Subcutaneous adipose tissue (tissue), 4 donors: ENCODE measurements around the gene IZUMO1. TPM values are rescaled to one million over a fixed set of nuclear protein-coding genes. Genes with fewer than 3 reads are reported as not detected.

Experiments used
- small RNA-seq: library from RNA; depleted of rRNA; stranded (forward); fragments of <200 nt; gene quantifications from one replicate; pipeline ENCODE3, GENCODE V24; 2016
- total RNA-seq, 4 donors: library from RNA; depleted of rRNA; stranded (reverse); fragments of >200 nt; gene quantifications; one replicate each; pipeline ENCODE4 v1.1.0, GENCODE V29; 2016
- TF ChIP-seq, protein P1 (sequence below): fragments of 450-650 bp; IDR thresholded peaks from one replicate; pipeline ENCODE4 v1.5.1; 2016; ENCODE audit warnings: low read depth, mild to moderate bottlenecking, control low read depth, antibody characterized with exemption, moderate library complexity

IZUMO1 gene
- total RNA-seq, 4 donors from 2014 or later = 0.75 TPM; not detected in 3

DNA sequence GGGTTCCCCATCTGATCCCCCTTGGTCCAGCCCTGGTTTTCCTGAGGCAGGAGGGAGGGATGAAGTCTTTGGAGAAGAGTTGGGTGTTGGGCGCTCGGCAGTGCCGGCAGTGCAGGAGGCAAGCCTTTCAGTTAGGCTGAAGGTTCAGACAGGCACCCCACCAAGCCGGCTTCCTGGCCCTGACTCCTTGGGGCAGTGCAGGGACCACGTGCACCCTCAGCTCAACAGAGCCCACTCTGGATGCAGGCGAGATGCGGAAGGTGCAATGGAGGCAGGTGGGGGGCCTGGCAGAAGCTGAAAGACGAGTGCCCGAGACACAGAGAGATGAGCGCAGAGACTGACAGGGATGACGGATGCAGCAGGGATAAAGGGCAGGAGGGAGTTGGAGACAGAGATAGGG lies 38.2 kb downstream of the IZUMO1 start:
- TF ChIP-seq, protein P1, sequence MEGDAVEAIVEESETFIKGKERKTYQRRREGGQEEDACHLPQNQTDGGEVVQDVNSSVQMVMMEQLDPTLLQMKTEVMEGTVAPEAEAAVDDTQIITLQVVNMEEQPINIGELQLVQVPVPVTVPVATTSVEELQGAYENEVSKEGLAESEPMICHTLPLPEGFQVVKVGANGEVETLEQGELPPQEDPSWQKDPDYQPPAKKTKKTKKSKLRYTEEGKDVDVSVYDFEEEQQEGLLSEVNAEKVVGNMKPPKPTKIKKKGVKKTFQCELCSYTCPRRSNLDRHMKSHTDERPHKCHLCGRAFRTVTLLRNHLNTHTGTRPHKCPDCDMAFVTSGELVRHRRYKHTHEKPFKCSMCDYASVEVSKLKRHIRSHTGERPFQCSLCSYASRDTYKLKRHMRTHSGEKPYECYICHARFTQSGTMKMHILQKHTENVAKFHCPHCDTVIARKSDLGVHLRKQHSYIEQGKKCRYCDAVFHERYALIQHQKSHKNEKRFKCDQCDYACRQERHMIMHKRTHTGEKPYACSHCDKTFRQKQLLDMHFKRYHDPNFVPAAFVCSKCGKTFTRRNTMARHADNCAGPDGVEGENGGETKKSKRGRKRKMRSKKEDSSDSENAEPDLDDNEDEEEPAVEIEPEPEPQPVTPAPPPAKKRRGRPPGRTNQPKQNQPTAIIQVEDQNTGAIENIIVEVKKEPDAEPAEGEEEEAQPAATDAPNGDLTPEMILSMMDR = no peak

DNA sequence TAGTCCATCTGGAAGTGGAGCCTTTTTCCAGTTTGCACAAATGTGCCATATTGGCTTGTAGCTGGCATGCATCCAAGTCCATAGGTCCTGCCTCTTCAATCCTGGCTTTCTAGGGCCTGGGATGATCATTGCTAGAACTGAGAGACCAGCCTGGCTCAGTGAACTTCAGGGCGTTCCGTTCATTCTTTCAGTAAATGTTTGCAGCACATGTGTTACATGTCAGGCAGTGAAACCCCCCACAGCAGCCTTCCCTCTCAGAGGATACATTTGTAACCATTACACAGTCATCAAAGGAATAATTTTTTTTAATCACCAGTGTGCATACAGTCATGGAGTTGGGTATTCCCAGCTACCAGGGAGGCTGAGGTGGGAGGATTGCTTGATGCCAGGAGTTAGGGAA lies 41.3 kb downstream of the IZUMO1 start:
- TF ChIP-seq, protein P1 = no peak

DNA sequence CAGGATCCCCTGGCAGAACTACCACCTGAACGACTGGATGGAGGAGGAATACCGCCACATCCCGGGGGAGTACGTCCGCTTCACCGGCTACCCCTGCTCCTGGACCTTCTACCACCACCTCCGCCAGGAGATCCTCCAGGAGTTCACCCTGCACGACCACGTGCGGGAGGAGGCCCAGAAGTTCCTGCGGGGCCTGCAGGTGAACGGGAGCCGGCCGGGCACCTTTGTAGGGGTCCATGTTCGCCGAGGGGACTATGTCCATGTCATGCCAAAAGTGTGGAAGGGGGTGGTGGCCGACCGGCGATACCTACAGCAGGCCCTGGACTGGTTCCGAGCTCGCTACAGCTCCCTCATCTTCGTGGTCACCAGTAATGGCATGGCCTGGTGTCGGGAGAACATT lies 43.4 kb downstream of the IZUMO1 start:
- TF ChIP-seq, protein P1 = no peak

DNA sequence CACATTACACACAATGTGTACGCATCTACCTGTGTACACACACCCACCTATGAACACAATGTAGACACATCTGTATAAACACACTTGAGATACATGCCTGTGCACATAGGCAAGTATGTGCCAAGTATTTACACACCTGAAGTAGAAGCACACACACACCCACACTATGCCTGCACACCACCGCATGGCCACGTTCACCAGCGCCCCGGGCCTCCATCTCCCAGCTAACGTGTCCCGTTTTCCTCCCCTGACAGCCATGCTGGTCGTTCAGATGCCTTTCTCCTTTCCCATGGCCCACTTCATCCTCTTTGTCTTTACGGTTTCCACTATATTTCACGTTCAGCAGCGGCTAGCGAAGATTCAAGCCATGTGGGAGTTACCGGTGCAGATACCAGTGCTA lies 44.0 kb downstream of the IZUMO1 start:
- TF ChIP-seq, protein P1 = no peak

DNA sequence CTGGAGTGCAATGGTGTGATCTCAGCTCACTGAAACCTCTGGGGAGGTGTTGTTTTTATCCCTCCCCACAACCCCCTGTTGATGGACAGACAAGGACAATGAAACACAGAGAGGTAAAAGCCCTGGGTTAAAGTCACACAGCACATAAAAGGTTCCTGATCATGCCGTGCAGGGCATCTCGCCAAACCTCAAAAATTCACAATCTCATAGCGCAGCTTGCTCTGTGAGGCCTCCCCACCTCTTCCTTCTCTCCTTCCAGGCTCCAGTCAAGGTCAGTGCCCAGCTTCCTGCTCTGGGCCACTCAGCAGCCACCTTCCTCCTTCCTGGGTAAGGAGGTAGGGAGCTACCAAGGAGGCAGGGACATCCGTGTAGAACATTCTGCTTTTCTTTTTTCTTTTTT lies 48.7 kb downstream of the IZUMO1 start:
- TF ChIP-seq, protein P1 = no peak

DNA sequence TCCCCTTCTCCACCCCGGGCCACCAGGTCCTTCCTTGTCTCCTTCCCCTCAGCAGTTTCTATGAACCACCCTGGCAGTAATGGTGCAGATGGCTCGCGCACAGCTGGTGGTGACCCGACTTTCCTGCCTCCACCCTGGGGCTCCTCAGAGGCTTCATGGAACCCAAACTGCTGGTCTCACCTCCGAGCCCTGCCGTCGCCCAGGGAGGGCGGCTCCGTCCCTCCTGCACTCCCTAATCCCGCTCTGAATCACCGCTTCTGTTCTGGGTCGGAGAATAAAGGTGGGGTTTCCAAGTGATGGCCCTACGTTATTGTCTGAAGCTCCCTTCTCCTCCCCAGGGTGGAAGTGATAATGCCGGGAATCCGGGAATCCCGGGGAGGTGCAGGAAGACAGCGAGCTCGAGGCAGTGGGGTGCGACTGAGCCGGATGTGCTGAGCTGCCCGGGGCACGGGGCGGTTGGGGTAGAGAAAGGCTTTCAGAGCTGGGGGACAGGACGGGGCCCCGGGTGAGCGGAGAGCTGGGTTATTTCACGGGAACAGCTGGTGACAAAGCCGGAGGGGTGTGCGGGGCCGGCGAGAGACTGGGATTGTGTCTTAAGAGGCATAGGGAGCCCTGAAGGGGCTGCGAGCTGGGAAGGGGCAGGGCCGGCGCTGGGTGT lies 50.2 kb downstream of the IZUMO1 start:
- TF ChIP-seq, protein P1 = no peak

DNA sequence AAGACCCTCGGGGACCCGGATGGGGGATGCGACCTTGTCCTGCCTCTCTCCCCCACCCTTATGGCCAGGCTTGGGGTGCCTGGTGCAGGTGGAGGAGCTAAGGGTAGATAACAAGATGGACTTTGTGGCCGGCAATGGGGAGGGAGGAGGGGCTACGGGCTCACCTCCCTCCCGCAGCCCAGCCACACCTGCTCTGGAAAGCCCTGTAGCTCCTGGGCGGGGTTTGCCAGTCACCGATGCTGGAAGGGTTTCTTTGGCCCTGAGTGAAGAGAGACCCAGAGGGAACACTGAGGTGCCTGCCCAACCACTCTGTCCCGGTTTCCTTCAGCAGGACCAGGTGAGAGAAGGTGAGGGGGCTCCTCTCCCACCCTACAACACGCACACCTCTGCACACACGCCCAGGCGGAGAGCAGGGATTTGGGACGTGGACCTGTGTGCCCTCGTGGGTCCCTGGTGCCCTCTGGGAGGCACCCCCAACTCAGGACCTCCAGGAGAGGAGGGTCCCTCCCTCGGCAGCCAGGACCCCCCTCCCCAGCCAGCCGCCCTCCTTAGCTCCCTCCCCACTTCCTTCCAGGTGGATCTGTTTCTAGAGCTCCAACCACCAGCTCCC lies 50.9 kb downstream of the IZUMO1 start, which contains the start of gene FUT2:
Gene FUT2 (plus strand): TSS at position 229 of the 610 bp plus-strand sequence. CDS start 6,986 bp downstream, outside the sequence.
- TF ChIP-seq, protein P1 = no peak

Small RNA genes lying within 50 kb of the gene (small RNA-seq; reads per million reads assigned to genes)
- not detected for gene RNU6-317P

Other genes starting within 250 kb of the IZUMO1 start
- gene LMTK3, start 235.1 kb downstream of the IZUMO1 start, total RNA-seq = not detected
- gene SULT2B1, start 194.7 kb downstream of the IZUMO1 start, total RNA-seq = not detected
- not detected for gene SPACA4, start 140.2 kb downstream of the IZUMO1 start, total RNA-seq
- gene FAM83E, start 131.8 kb downstream of the IZUMO1 start, total RNA-seq = not detected
- gene RPL18, start 127.7 kb downstream of the IZUMO1 start, total RNA-seq = 1,000 to 10,000 TPM in 3 of 4 donors, 100 to 1,000 TPM in 1; 998 to 1,778 (median 1,670) TPM
- 10 to 100 TPM in 1 of 4 donors, 1 to 10 TPM in 3; 4.9 to 33.2 (median 9.1) TPM for gene SPHK2, start 127.4 kb downstream of the IZUMO1 start, total RNA-seq
- 10 to 100 TPM in 1 of 4 donors, 1 to 10 TPM in 2, under 1 TPM in 1; 0.33 to 18.6 (median 6.3) TPM for gene DBP, start 109.5 kb downstream of the IZUMO1 start, total RNA-seq
- gene CA11, start 100.7 kb downstream of the IZUMO1 start, total RNA-seq = 1 to 10 TPM in 2 of 4 donors, not detected in 2; 1.5 to 3.4 TPM
- 1 to 10 TPM in 1 of 4 donors, not detected in 3; 1.5 TPM for gene NTN5, start 73.9 kb downstream of the IZUMO1 start, total RNA-seq
- gene FUT2, start 50.9 kb downstream of the IZUMO1 start, total RNA-seq = not detected
- under 1 TPM in 1 of 4 donors, not detected in 3; 0.51 TPM for gene MAMSTR, start 27.2 kb downstream of the IZUMO1 start, total RNA-seq
- gene RASIP1, start 6.3 kb downstream of the IZUMO1 start, total RNA-seq = 10 to 100 TPM in 3 of 4 donors, 1 to 10 TPM in 1; 4.1 to 38.1 (median 11.5) TPM
- 1 to 10 TPM; 1.0 to 7.2 (median 4.4) TPM for gene FUT1, start 5.7 kb upstream of the IZUMO1 start, total RNA-seq
- gene FGF21, start 8.6 kb upstream of the IZUMO1 start, total RNA-seq = not detected
- 10 to 100 TPM; 25.4 to 71.6 (median 40.1) TPM for gene BCAT2, start 64.1 kb upstream of the IZUMO1 start, total RNA-seq
- gene HSD17B14, start 89.6 kb upstream of the IZUMO1 start, total RNA-seq = 10 to 100 TPM in 3 of 4 donors, 1 to 10 TPM in 1; 6.4 to 19.0 (median 13.8) TPM
- 10 to 100 TPM in 1 of 4 donors, 1 to 10 TPM in 3; 5.7 to 27.3 (median 8.5) TPM for gene PLEKHA4, start 121.7 kb upstream of the IZUMO1 start, total RNA-seq
- gene PPP1R15A, start 125.5 kb upstream of the IZUMO1 start, total RNA-seq = 10 to 100 TPM; 30.5 to 81.7 (median 48.3) TPM
- under 1 TPM in 1 of 4 donors, not detected in 3; 0.22 TPM for gene TULP2, start 151.8 kb upstream of the IZUMO1 start, total RNA-seq
- gene NUCB1, start 153.4 kb upstream of the IZUMO1 start, total RNA-seq = 100 to 1,000 TPM; 128 to 480 (median 313) TPM
- 1 to 10 TPM in 1 of 4 donors, not detected in 3; 1.1 TPM for gene DHDH, start 186.8 kb upstream of the IZUMO1 start, total RNA-seq
- gene BAX, start 208.0 kb upstream of the IZUMO1 start, total RNA-seq = 10 to 100 TPM; 21.0 to 37.2 (median 31.2) TPM
- gene FTL, start 218.4 kb upstream of the IZUMO1 start, total RNA-seq = over 10,000 TPM in 3 of 4 donors, 1,000 to 10,000 TPM in 1; 7,770 to 28,830 (median 13,714) TPM
- gene GYS1, start 246.4 kb upstream of the IZUMO1 start, total RNA-seq = 10 to 100 TPM; 15.1 to 86.3 (median 34.5) TPM
- 10 to 100 TPM; 34.3 to 62.5 (median 49.4) TPM for gene RUVBL2, start 247.0 kb upstream of the IZUMO1 start, total RNA-seq